IPS-18c (cell line): Measurements from ENCODE around the gene CCL7.

Source experiments
- H3K4me3 ChIP-seq: 2 replicates; pipeline ENCODE4 v1.7.0; 2013; ENCODE audit warnings: low read depth, mild to moderate bottlenecking, low read length, moderate library complexity; ENCODE audit not compliant: insufficient read depth
- H3K9me3 ChIP-seq: one replicate; pipeline ENCODE4 v1.6.1; 2013; ENCODE audit warnings: mild to moderate bottlenecking, low read length, moderate library complexity; ENCODE audit not compliant: control insufficient read depth, insufficient read depth

Gene CCL7

GRCh38 chr17:34243364-34244320, 26.4 kb upstream of the CCL7 start:
- H3K4me3 ChIP-seq: no peak overlapping the region
- H3K9me3 ChIP-seq: no peaks in the 10 kb centered on the region

- Histone ChIP-seq H3K4me3 (no peak overlapping the region), H3K9me3 (peaks cover 2% of the 10 kb centered on the region)
Observed at GRCh38 chr17:34245351-34245905, 24.6 kb upstream of the CCL7 start.

DNA sequence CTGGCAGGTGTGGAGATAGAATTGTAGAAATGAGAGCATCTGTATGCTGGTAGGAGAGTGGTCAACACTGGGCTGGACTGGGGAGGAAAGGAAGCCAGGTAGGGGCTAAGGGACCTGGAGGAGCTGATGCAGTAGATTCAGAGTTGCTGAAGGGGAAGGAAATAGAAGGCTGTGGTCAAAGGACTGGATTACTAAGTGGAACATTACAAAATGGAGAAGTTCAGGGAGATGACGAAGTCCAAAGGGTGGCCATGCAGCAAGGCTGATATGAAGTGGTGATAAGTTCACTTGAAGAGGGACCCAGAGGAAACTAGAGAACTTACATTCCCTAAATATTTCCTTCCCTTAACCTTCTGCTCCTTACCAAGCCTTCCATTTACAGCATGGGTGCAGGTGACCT, 23.6 kb upstream of the CCL7 start:
- peaks cover 2% of the 10 kb centered on the region for H3K9me3 ChIP-seq
- no peak overlapping the region for H3K4me3 ChIP-seq

DNA sequence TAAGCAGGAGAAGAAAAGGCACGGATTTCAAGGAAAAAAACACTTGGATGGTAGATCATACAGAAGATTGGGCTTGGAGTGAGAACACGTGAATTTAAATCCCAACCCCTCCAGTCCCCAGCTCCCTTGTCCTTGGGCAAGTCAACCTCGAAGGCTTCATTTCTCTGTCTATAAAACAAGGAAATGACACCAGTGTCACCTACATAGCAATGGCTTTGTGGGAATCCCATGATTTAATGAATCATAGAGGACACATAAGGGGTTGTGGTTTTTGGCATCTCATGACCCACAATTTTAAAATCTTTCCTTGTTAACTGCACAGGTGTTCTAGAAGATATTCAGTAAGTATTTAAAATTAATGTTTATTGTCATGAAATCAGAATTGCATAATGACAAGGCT, 23.1 kb upstream of the CCL7 start:
- peaks cover 2% of the 10 kb centered on the region for H3K9me3 ChIP-seq
- no peak overlapping the region for H3K4me3 ChIP-seq

- Histone ChIP-seq H3K4me3 (no peak overlapping the region), H3K9me3 (peaks cover 2% of the 10 kb centered on the region)
Observed at GRCh38 chr17:34248511-34249024, 21.5 kb upstream of the CCL7 start.

GRCh38 chr17:34249061-34249460, 21.0 kb upstream of the CCL7 start:
- Histone ChIP-seq H3K4me3 (no peak overlapping the region), H3K9me3 (peaks cover 2% of the 10 kb centered on the region)

- Histone ChIP-seq H3K4me3 (no peak overlapping the region), H3K9me3 (peaks cover 2% of the 10 kb centered on the region)
Observed at GRCh38 chr17:34249478-34249877, 20.5 kb upstream of the CCL7 start.

GRCh38 chr17:34251186-34251585, 18.8 kb upstream of the CCL7 start:
- H3K4me3 ChIP-seq: no peak overlapping the region
- H3K9me3 ChIP-seq: peaks cover 2% of the 10 kb centered on the region

GRCh38 chr17:34252095-34252443, 18.0 kb upstream of the CCL7 start:
- H3K4me3 ChIP-seq: no peak overlapping the region

DNA sequence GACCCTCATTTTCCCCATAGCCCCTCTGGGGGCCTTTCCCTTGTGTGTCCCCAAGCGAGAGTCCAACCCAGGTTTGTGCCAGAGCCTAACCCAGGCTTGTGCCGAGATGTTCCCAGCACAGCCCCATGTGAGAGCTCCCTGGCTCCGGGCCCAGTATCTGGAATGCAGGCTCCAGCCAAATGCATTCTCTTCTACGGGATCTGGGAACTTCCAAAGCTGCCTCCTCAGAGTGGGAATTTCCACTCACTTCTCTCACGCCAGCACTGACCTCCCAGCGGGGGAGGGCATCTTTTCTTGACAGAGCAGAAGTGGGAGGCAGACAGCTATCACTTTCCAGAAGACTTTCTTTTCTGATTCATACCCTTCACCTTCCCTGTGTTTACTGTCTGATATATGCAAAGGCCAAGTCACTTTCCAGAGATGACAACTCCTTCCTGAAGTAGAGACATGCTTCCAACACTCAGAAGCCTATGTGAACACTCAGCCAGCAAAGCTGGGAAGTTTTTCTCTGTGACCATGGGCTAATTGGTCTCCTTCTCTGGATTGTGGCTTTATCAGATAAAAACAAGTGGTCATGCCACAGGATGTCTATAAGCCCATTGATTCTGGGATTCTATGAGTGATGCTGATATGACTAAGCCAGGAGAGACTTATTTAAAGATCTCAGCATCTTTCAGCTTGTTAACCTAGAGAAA, 17.4 kb upstream of the CCL7 start:
- Histone ChIP-seq H3K9me3 (peaks cover 2% of the 10 kb centered on the region), H3K4me3 (no peak overlapping the region)

More at GRCh38 chr17:34252095-34252443, 18.0 kb upstream of the CCL7 start:
- peaks cover 2% of the 10 kb centered on the region for H3K9me3 ChIP-seq

GRCh38 chr17:34253139-34253525, 16.9 kb upstream of the CCL7 start:
- peaks cover 2% of the 10 kb centered on the region for H3K9me3 ChIP-seq
- H3K4me3 ChIP-seq: no peak overlapping the region

- no peak overlapping the region for H3K4me3 ChIP-seq
- H3K9me3 ChIP-seq: peaks cover 2% of the 10 kb centered on the region
Observed at GRCh38 chr17:34254146-34254545, 15.9 kb upstream of the CCL7 start.

GRCh38 chr17:34254651-34255380, 15.2 kb upstream of the CCL7 start, which contains the start of gene CCL2:
CCL2 (plus strand) TSS chr17:34255285; CDS start chr17:34255350, 65 bp downstream.
- no peaks in the 10 kb centered on the region for H3K9me3 ChIP-seq

GRCh38 chr17:34255381-34255732, 14.7 kb upstream of the CCL7 start:
- Histone ChIP-seq H3K9me3 (no peaks in the 10 kb centered on the region), H3K4me3 (peak overlapping the region; percentile 45; the same call in 1 of the 2 replicates)

More at GRCh38 chr17:34254651-34255380, 15.2 kb upstream of the CCL7 start, which contains the start of gene CCL2:
- H3K4me3 ChIP-seq: peak within 1 kb of the TSS; percentile 45; the same call in 1 of the 2 replicates

DNA sequence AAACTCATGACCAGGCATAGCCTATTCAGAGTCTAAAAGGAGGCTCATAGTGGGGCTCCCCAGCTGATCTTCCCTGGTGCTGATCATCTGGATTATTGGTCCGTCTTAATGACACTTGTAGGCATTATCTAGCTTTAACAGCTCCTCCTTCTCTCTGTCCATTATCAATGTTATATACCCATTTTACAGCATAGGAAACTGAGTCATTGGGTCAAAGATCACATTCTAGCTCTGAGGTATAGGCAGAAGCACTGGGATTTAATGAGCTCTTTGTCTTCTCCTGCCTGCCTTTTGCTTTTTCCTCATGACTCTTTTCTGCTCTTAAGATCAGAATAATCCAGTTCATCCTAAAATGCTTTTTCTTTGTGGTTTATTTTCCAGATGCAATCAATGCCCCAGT, 14.2 kb upstream of the CCL7 start:
- H3K4me3 ChIP-seq: peak overlapping the region; percentile 45; the same call in 1 of the 2 replicates
- no peaks in the 10 kb centered on the region for H3K9me3 ChIP-seq

DNA sequence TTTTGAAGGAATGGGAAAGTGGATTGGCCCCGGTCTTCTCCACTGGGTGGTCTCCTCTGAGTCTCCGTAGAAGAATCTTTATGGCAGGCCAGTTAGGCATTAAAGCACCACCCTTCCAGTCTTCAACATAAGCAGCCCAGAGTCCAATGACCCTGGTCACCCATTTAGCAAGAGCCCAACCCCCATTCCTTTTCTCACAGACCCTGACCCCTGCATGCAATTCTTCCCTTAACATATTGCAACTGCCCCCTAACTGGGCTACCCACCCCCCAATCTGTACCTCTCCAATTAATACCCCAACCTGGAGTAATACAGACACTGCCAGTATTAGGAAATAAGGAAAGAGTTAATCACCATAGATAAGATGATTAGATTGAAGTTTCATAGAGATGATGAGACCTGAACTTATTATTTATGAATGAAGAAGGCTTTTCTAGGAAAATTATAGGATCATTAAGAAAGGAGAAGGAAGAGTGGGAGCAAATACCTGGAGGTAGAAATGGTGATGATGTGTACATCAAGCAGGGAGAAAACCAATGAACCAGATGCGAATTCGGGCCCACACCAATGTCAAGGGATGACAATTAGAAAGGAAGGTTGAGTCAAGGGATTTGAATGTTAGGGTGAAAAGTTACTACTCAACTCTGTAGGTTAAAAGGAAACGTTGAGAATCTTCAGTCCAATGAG, 12.6 kb upstream of the CCL7 start:
- H3K9me3 ChIP-seq: no peaks in the 10 kb centered on the region
- H3K4me3 ChIP-seq: no peak overlapping the region

- no peaks in the 10 kb centered on the region for H3K9me3 ChIP-seq
- H3K4me3 ChIP-seq: no peak overlapping the region
Observed at GRCh38 chr17:34257986-34258326, 12.1 kb upstream of the CCL7 start.
